T-helper 9 cell (primary cell): Measurements from ENCODE around the gene P4HB.

Experiments used
- DNase-seq: peaks from one replicate; pipeline ENCODE4 v3.0.0-alpha.2; 2020

Gene P4HB

DNA sequence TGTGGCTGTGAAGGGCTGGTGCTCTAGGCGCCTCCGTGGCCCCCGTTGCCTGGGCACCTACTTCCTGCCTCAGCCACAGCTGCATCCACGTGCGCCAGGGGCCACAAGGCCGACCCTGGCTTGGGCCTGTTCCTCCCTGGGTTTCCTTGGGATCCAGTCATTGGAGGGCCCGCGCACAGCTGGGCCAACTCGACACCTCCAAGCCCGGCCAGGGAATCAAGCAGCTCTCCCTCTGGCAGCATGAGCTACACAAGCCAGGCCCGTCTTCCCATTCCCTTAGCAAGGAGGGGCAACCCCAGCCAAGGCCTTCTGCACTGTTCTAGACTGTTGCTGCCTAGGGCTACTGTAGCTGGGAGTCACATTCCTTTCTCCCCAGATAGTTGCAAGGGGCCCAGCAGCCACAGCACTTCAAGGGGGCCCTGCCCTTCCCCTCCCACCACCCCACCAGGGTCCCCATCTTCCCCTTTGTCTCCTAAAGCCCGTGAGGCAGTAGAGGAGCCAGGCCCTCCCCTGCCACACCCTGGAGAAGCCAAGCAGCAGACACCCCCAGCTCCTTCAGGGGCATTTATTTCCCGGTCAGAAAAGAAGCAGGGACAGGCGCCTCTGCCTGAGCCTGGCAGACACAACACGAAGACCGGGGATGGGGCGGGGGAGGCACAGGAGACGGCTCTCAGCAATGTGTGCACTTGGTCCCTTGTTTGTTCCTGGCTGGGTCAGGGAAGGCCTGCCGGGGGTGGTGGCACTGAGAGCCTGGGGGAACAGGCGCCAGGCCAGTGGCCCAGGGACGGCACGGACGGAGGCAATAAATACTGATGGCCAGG, 7.0 kb upstream of the P4HB start:
- no peak for DNase-seq

GRCh38 chr17:81866440-81867169, 6.3 kb upstream of the P4HB start:
- no peak for DNase-seq

GRCh38 chr17:81865733-81866439, 5.6 kb upstream of the P4HB start:
- no peak for DNase-seq

- DNase-seq = no peak
These were observed 5.0 kb upstream of the P4HB start for GRCh38 chr17:81865358-81865732.

DNA sequence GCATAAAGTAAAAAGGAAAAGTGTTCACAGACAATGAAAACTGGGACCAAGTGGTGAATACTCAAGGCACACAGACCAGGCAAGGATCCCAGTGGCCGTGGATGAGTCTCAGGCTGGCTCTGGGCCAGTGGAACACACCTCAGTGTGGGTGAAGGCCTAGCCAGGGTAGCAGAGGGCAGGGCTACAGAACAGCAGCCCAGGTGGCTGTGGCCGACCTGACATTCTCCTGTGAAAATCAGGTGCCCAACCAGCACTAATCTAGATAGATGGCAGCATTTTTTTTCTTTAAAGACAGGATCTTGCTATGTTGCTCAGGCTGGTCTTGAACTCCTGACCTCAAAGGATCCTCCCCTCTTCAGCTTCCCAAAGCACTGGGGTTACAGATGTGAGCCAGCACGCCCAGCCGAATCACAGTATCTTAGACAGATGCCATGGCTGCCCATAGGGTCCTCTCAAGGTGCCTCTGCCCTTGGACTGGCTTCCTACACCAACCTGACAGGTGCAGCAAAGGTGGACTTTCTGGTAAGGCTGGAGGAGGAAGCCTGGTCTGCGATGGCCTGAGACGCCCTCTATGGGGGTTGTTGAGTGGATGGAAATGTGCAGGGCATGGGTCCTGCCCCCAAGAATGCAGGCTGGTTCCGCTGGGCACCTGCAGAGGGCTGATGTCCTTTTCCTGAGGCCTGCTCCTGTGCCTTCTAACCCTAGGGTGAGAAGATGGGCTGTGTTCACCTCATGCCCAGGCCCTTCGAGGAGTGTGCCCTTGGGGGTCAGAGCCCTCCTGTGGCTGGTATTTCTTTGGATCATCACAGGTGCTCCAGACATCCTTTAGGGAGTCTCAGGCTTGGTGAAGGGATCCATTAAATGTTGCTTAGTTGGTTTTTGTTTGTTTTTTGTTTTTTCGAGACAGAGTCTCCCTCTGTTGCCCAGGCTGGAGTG, 3.8 kb upstream of the P4HB start:
- DNase-seq = no peak

DNA sequence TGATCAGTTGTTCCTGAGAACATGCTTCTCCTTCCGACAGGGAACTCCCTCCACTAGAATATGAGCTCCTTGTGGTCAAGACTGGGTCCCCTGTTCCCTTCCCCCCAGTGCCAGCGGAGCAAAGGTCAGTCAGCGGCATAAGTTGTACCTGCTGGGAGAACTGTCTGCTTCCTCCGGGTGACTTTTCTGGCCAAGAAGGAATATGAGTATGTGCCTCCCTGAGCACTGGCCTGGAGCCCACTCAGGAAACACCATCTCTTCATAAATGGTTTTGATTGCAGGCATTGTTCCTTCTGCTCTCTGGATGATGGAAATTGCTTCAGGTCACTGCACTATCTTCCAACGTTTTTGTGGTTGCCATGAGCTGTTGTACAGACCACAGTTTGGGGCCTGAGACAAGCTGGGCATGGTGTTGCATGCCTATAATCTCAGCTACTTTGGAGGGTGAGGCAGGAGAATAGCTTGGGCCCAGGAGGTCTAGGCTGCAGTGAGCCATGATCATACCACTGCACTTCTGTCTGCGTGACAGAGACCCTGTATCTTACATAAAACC, 2.9 kb upstream of the P4HB start:
- no peak for DNase-seq

GRCh38 chr17:81860756-81861568, 627 bp upstream of the P4HB start:
- DNase-seq = peak; percentile 99

GRCh38 chr17:81858967-81859905, 1.1 kb downstream of the P4HB start:
- no peak for DNase-seq

- DNase-seq = no peak
These were observed 2.0 kb downstream of the P4HB start for GRCh38 chr17:81858170-81858966.

DNA sequence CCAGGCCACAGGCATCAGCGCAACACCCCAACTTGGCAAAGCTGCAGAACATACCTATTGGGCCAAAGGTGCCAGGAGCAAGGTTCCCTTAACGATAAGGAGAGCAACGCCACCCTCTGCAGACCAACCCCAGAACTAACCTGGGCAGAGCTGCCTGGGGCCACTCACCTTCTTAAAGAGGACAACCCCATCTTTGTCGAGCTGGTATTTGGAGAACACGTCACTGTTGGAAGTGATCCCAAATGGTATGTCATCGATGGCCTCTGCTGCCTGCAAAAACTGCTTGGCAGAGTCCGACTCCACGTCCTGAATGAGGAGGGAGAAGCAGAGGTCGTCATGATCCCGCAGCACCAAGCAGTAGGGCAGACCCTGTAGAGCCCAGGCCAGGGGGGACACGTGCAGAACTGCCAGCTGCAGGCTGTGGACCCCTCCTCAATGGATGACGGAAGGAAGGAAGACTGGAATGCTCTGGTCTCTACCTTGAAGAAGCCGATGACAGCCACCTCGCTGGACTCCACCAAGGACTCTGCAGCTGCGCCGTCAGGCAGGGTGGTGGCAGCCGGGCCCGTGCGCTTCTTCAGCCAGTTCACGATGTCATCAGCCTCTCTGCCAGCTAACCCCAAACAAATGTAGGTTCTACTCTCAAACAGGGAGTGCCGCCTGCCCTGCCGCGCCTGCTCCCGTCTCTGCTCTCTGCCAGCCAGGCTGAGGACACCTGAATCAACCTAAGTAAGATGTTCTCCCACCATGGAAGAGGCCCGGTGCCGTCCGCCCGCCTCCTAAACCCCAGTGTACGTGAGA, 5.2 kb downstream of the P4HB start:
- DNase-seq = no peak

- no peak for DNase-seq
These were observed 8.1 kb downstream of the P4HB start for GRCh38 chr17:81852237-81852636.

DNA sequence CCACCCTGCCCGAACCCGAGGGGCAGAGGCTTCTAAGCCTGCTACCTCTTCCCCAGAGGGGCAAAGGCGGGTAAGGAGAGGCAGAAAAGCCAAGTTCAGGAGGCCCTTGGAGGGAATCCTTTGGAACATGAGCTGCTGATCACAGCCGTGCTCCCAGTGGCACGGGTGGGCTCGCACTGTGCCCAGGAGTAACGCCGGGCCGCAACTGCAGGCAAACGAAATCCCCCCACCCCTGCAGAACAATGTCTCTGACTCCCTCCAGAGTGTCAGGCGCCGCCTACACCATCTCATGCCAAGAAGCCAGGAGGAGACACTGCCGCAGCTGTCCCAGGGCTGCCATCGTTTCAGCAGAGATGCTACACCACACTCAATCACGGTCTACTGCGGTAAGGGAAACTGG, 8.9 kb downstream of the P4HB start:
- no peak for DNase-seq

DNA sequence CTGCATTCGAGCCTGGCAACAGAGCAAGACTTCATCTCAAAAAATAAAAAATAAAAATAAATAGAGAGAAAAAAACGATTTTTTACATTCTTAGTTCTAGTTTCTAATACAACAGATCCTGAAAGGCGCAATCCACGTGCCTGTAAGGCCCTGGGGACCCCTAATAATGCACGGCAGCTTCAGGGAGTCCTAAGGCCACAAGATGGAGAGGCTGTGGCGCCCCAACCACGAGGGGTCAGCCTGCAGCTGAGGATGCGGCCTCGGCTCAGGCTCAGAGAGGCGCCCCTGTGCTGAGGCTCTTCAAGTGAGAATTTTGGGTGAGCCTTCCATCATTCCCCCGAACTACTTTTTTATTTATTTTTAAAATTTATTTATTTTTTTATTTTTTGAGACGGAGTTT, 10.9 kb downstream of the P4HB start:
- DNase-seq = no peak

DNA sequence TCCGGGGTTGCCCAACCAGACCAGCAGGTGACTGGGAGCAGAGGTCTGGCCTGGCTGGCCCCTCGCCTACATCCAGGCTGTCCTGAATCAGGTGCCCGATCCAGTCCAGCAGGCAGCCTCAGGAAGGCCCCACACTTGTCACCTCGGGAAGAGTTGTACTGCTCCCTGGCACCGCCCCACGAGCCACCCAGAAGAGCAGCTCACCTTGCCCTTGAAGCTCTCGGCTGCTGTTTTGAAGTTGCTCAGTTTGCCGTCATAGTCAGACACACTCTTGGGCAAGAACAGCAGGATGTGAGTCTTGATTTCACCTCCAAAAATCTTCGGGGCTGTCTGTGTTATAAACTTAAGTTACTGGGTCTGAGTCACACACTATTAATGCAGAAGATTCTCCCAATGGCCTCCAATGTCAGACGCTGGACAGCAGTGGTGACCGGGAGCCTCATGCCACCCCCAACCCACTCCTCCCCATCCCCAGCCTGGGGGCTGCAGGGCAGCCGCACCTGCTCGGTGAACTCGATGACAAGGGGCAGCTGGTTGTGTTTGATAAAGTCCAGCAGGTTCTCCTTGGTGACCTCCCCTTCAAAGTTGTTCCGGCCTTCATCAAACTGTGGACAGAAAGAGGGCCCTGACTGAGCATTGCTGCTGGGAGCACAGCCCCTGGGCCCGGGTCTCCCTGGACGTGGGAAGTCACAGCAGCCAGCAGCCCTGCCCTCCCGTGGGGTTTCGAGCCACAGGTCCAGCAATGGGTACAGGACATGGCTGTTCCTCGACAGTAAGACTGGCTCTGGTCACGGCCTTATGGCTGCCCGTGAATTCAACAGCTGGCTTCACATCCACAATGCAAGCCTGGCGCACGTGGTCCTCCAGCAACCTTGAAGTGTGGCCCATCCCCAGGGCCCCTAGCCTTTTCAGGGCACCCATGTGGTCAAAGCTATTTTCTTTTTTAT, 13.3 kb downstream of the P4HB start:
- DNase-seq = no peak

DNA sequence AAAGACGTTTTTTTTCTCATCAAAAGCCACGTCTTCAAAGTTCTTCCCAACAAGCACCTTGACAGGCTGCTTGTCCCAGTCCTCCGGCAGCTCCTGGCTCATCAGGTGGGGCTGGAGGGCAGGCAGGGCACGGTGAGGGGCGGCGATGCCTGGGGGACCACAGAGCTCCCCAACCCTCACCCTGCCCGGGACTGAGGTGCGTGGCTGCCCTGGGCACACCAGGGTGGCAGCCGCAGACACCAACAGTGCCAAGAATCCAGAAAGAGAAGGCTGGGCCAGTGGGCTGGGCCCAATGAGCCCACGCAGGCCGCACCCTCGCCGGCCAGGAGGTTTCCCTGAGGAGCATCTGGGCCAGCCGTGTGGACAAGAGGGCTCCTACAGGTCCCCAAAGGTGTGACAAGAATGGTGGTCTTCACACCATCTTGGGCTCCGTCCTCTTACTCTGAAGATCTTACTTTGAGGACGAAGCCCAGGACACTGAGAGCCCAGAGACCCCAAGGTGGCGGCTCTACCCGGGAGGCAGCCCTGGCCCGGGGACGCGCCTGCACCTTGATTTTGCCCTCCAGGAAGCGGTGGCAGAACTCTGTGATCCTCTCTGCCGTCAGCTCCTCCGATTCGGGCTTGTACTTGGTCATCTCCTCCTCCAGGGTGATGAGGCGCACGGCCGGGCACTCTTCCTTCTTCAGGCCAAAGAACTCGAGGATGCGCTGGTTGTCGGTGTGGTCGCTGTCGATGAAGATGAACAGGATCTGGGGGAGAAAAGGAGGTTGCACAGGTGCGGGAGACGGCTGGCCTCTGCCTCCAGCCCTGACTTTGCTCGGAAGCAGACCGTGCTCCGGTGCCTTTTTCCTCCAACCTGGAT, 14.2 kb downstream of the P4HB start:
- no peak for DNase-seq

DNA sequence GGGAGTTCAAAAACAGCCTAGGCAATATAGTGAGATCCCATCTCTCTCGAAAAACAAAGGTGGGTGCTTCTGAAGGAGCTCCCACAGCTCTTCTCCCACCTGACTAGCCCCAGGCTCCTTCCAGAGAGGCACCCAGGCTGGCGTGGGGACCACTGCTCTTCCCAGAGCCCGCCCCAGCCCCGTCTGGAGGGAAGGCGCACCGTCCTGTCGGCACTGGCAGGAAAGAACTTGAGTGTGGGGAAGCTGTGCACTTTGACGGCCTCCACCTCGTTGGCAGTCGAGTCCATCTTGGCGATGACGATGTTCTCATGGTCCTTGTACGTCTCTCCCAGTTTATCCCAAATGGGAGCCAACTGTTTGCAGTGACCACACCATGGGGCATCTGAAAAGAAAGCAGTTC, 15.0 kb downstream of the P4HB start:
- no peak for DNase-seq
